Ascending aorta (tissue), 2 donors: ENCODE data around the gene GRK5. TPM values are rescaled to one million over a fixed set of nuclear protein-coding genes. Genes with fewer than 3 reads are reported as not detected.
"Not testable (repeated sequence)": the region's sequence is repeated elsewhere in the genome, so short reads cannot be mapped to it uniquely, and the experiment has no call there.

Experiments
- DNase-seq, 2 donors: peaks; one replicate each; pipeline ENCODE4 v3.0.0-alpha.2; 2019; ENCODE audit warnings: low spot score in 2 of 2
- H3K27ac ChIP-seq, 2 donors: fragments of 200-600 bp; sonication (generic); one replicate each; pipeline ENCODE4 v1.5.1; 2016 to 2017; ENCODE audit warnings: mild to moderate bottlenecking in 1 of 2
- H3K27me3 ChIP-seq: fragments of 200-600 bp; sonication (generic); one replicate; pipeline ENCODE4 v1.5.1; 2017
- H3K36me3 ChIP-seq, 2 donors: fragments of 200-600 bp; sonication (generic); one replicate each; pipeline ENCODE4 v1.5.1; 2016
- H3K4me1 ChIP-seq, 2 donors: fragments of 200-600 bp; sonication (generic); one replicate each; pipeline ENCODE4 v1.5.1; 2016 to 2017; ENCODE audit warnings: mild to moderate bottlenecking in 1 of 2
- H3K4me3 ChIP-seq, 2 donors: fragments of 200-600 bp; sonication (generic); one replicate each; pipeline ENCODE4 v1.5.1; 2016 to 2017; ENCODE audit warnings: mild to moderate bottlenecking in 1 of 2
- H3K9me3 ChIP-seq, 2 donors: fragments of 200-600 bp; sonication (generic); one replicate each; pipeline ENCODE4 v1.5.1; 2016
- CTCF ChIP-seq, 3 experiments: fragments of 200-600 bp in 2 of 3; fragments of 450-650 bp in 1 of 3; sonication (generic) in 2 of 3; IDR thresholded peaks; one replicate each; pipeline ENCODE4 v1.5.1; 2016 to 2019; ENCODE audit warnings: antibody characterized with exemption in 3 of 3, mild to moderate bottlenecking in 1 of 3, moderate library complexity in 1 of 3
- intact Hi-C: fragments of 100-400 bp; cut with DNase I; formaldehyde crosslinking; loops from one replicate; pipeline ENCODE4 v1.15.1; 2023
- total RNA-seq: library from RNA; depleted of rRNA; stranded (reverse); fragments of >200 nt; gene quantifications from one replicate; pipeline ENCODE4 v1.1.0, GENCODE V29; 2016

The GRK5 gene
- total RNA-seq, 1 donor from 2014 or later = 75.5 TPM

GRCh38 chr10:119459681-119460340, 252.4 kb downstream of the GRK5 start:
- intact Hi-C loops = no loop called here
- TF ChIP-seq CTCF (IDR thresholded peaks at IDR 0.05) = no peak
- H3K4me1 ChIP-seq = no peaks in the 10 kb centered on the region
- no peak overlapping the region for H3K27ac ChIP-seq
- no peaks in the 10 kb centered on the region for H3K27me3 ChIP-seq
- H3K9me3 ChIP-seq = no peaks in the 10 kb centered on the region
- H3K4me3 ChIP-seq = no peak overlapping the region
- DNase-seq = no peak
- peaks cover 5 to 38% of the 10 kb centered on the region in 2 donors for H3K36me3 ChIP-seq

GRCh38 chr10:119460369-119461195, 253.2 kb downstream of the GRK5 start:
- H3K36me3 ChIP-seq = peaks cover 5 to 30% of the 10 kb centered on the region in 2 donors
- intact Hi-C loops = no loop called here
- no peak for DNase-seq
- H3K9me3 ChIP-seq = no peaks in the 10 kb centered on the region
- no peak overlapping the region for H3K4me3 ChIP-seq
- TF ChIP-seq CTCF (IDR thresholded peaks at IDR 0.05) = no peak
- H3K27me3 ChIP-seq = no peaks in the 10 kb centered on the region
- H3K4me1 ChIP-seq = no peaks in the 10 kb centered on the region
- no peak overlapping the region for H3K27ac ChIP-seq

- TF ChIP-seq CTCF (IDR thresholded peaks at IDR 0.05) = no peak
- Histone ChIP-seq H3K9me3 (no peaks in the 10 kb centered on the region), H3K27ac (no peak overlapping the region), H3K27me3 (no peaks in the 10 kb centered on the region), H3K4me1 (no peaks in the 10 kb centered on the region), H3K4me3 (no peak overlapping the region), H3K36me3 (peaks cover 5 to 22% of the 10 kb centered on the region in 2 donors)
- intact Hi-C loops = no loop called here
- no peak for DNase-seq
Observed at GRCh38 chr10:119461380-119461779, 254.0 kb downstream of the GRK5 start.

GRCh38 chr10:119461923-119462322, 254.6 kb downstream of the GRK5 start:
- peaks cover 5 to 17% of the 10 kb centered on the region in 2 donors for H3K36me3 ChIP-seq
- no peaks in the 10 kb centered on the region for H3K4me1 ChIP-seq
- intact Hi-C loops = no loop called here
- H3K9me3 ChIP-seq = no peaks in the 10 kb centered on the region
- TF ChIP-seq CTCF (IDR thresholded peaks at IDR 0.05) = no peak
- H3K4me3 ChIP-seq = no peak overlapping the region
- H3K27me3 ChIP-seq = no peaks in the 10 kb centered on the region
- H3K27ac ChIP-seq = no peak overlapping the region
- DNase-seq = no peak

GRCh38 chr10:119462773-119463172, 255.4 kb downstream of the GRK5 start:
- TF ChIP-seq CTCF (IDR thresholded peaks at IDR 0.05) = no peak
- H3K4me3 ChIP-seq = no peak overlapping the region
- intact Hi-C loops = no loop called here
- H3K4me1 ChIP-seq = no peaks in the 10 kb centered on the region
- DNase-seq = no peak
- H3K27ac ChIP-seq = no peak overlapping the region
- H3K9me3 ChIP-seq = no peaks in the 10 kb centered on the region
- no peaks in the 10 kb centered on the region for H3K27me3 ChIP-seq
- H3K36me3 ChIP-seq = peaks cover 5 to 12% of the 10 kb centered on the region in 2 donors

- not testable (repeated sequence) for H3K36me3 ChIP-seq, H3K9me3 ChIP-seq
Observed at GRCh38 chr10:119463195-119463594, 255.8 kb downstream of the GRK5 start.

More at GRCh38 chr10:119463195-119463594, 255.8 kb downstream of the GRK5 start:
- DNase-seq, H3K4me1 ChIP-seq, H3K27me3 ChIP-seq, H3K27ac ChIP-seq, H3K4me3 ChIP-seq, intact Hi-C loops: not testable (repeated sequence)
